Peyer's patch (tissue), 4 donors: Measurements from ENCODE around the gene TPPP3. TPM values are rescaled to one million over a fixed set of nuclear protein-coding genes. Genes with fewer than 3 reads are reported as not detected.
A peak's percentile ranks its signal among the peaks of the same experiment; 100 is the strongest.

Experiments
- DNase-seq, 3 donors: peaks; one replicate each; pipeline ENCODE4 v3.0.0-alpha.2; 2017 to 2019
- H3K27ac ChIP-seq, 4 donors: fragments of 200-600 bp; sonication (generic); one replicate each; pipeline ENCODE4 v1.5.1; 2016 to 2019
- H3K27me3 ChIP-seq, 2 donors: fragments of 200-600 bp; sonication (generic); one replicate each; pipeline ENCODE4 v1.5.1; 2019
- H3K36me3 ChIP-seq, 3 donors: fragments of 200-600 bp; sonication (generic); one replicate each; pipeline ENCODE4 v1.5.1; 2016 to 2019
- H3K4me1 ChIP-seq, 4 donors: fragments of 200-600 bp; sonication (generic); one replicate each; pipeline ENCODE4 v1.5.1; 2016 to 2019
- H3K4me3 ChIP-seq, 4 donors: fragments of 200-600 bp; sonication (generic); 1 replicate in 3 of 4; 2 replicates in 1 of 4; pipeline ENCODE4 v1.5.1; 2016 to 2019; ENCODE audit warnings: mild to moderate bottlenecking in 1 of 4
- H3K9me3 ChIP-seq, 4 donors: fragments of 200-600 bp; sonication (generic); one replicate each; pipeline ENCODE4 v1.5.1; 2016 to 2019; ENCODE audit warnings: mild to moderate bottlenecking in 1 of 4
- POLR2A ChIP-seq, 2 donors: fragments of 450-650 bp; IDR thresholded peaks; one replicate each; pipeline ENCODE4 v1.5.1; 2017; ENCODE audit warnings: antibody characterized with exemption in 2 of 2, mild to moderate bottlenecking in 2 of 2, moderate library complexity in 2 of 2
- total RNA-seq, 4 donors: library from RNA; depleted of rRNA; stranded (reverse); fragments of >200 nt; gene quantifications; one replicate each; pipeline ENCODE4 v1.1.0, GENCODE V29; 2016
- TF ChIP-seq, protein P1 (sequence below), 6 experiments: fragments of 450-650 bp in 4 of 6; fragments of 200-600 bp in 2 of 6; sonication (generic) in 1 of 6; IDR thresholded peaks; one replicate each; pipeline ENCODE4 v1.5.1; 2017 to 2019; ENCODE audit warnings: antibody characterized with exemption in 6 of 6, mild to moderate bottlenecking in 3 of 6, moderate library complexity in 1 of 6

The TPPP3 gene
- total RNA-seq, 4 donors from 2014 or later = 6.6 to 33.3 (median 16.6) TPM

DNA sequence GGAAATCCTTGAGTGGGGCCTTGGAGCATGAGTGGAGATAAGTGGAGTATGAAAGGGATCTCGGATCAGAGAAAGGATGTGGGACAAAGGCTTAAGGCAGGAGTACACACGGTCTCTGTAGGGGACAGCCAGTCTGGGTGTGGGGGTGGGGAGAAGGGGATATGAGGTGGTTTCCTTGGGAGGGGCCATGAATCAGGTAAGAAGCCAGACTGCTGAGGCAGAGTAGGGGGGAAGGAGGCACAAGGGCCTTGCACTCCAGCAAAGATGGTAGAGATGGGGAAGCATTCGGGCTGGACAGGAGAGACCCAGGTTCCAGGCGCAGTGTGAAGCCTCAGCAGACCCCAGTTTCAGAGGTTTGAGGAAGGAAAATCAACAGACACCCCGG lies 39.2 kb upstream of the TPPP3 start:
- peak overlapping the region in 3 of 4 donors; percentile 43 to 92 (median 62) for H3K4me3 ChIP-seq

GRCh38 chr16:67431775-67432505 lies 38.6 kb upstream of the TPPP3 start:
- Histone ChIP-seq H3K27ac (peak overlapping the region in 3 of 4 donors; percentile 80 to 99 (median 93)), H3K27me3 (no peaks in the 10 kb centered on the region), H3K4me1 (peaks cover 0 to 28% (median 15%) of the 10 kb centered on the region in 4 donors), H3K36me3 (peaks cover 0 to 17% (median 0%) of the 10 kb centered on the region in 3 donors), H3K4me3 (peak overlapping the region; percentile 43 to 92 (median 58)), H3K9me3 (no peaks in the 10 kb centered on the region)
- peak in 1 of 3 donors; percentile 59 for DNase-seq
- no peak for TF ChIP-seq POLR2A (IDR thresholded peaks at IDR 0.05)
- TF ChIP-seq, protein P1, sequence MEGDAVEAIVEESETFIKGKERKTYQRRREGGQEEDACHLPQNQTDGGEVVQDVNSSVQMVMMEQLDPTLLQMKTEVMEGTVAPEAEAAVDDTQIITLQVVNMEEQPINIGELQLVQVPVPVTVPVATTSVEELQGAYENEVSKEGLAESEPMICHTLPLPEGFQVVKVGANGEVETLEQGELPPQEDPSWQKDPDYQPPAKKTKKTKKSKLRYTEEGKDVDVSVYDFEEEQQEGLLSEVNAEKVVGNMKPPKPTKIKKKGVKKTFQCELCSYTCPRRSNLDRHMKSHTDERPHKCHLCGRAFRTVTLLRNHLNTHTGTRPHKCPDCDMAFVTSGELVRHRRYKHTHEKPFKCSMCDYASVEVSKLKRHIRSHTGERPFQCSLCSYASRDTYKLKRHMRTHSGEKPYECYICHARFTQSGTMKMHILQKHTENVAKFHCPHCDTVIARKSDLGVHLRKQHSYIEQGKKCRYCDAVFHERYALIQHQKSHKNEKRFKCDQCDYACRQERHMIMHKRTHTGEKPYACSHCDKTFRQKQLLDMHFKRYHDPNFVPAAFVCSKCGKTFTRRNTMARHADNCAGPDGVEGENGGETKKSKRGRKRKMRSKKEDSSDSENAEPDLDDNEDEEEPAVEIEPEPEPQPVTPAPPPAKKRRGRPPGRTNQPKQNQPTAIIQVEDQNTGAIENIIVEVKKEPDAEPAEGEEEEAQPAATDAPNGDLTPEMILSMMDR (IDR thresholded peaks at IDR 0.05) = no peak

More for the DNA sequence above, 39.2 kb upstream of the TPPP3 start:
- peak in 1 of 3 donors; percentile 54 for DNase-seq
- Histone ChIP-seq H3K4me1 (peaks cover 0 to 28% (median 15%) of the 10 kb centered on the region in 4 donors), H3K27ac (peak overlapping the region in 3 of 4 donors; percentile 80 to 99 (median 93)), H3K9me3 (no peaks in the 10 kb centered on the region), H3K36me3 (peaks cover 0 to 23% (median 0%) of the 10 kb centered on the region in 3 donors), H3K27me3 (no peaks in the 10 kb centered on the region)
- TF ChIP-seq POLR2A (IDR thresholded peaks at IDR 0.05) = peak; percentile 6 to 25
- TF ChIP-seq, protein P1 (IDR thresholded peaks at IDR 0.05) = no peak

- Histone ChIP-seq H3K36me3 (peaks cover 0 to 10% (median 0%) of the 10 kb centered on the region in 3 donors), H3K27me3 (no peaks in the 10 kb centered on the region), H3K4me3 (peak within 1 kb of the TSS; percentile 43 to 92 (median 58)), H3K9me3 (no peaks in the 10 kb centered on the region), H3K27ac (peak within 1 kb of the TSS; percentile 49 to 99 (median 86)), H3K4me1 (peaks cover 0 to 28% (median 15%) of the 10 kb centered on the region in 4 donors)
- peak in 1 of 2 donors; percentile 88 for TF ChIP-seq POLR2A (IDR thresholded peaks at IDR 0.05)
- TF ChIP-seq, protein P1 (IDR thresholded peaks at IDR 0.05) = no peak
- DNase-seq = peak; percentile 22 to 94 (median 88)
Measured at GRCh38 chr16:67430977-67431774, 37.9 kb upstream of the TPPP3 start, which contains the start of gene HSD11B2. Gene HSD11B2 (plus strand): TSS chr16:67431121. CDS start chr16:67431249, 128 bp downstream.

GRCh38 chr16:67430504-67430976 lies 37.2 kb upstream of the TPPP3 start:
- H3K27me3 ChIP-seq = no peaks in the 10 kb centered on the region
- peaks cover 0 to 3% (median 0%) of the 10 kb centered on the region in 3 donors for H3K36me3 ChIP-seq

More at GRCh38 chr16:67430504-67430976, 37.2 kb upstream of the TPPP3 start:
- DNase-seq = no peak
- peak overlapping the region; percentile 43 to 92 (median 58) for H3K4me3 ChIP-seq
- H3K9me3 ChIP-seq = no peaks in the 10 kb centered on the region
- H3K4me1 ChIP-seq = peaks cover 0 to 23% (median 15%) of the 10 kb centered on the region in 4 donors
- TF ChIP-seq POLR2A (IDR thresholded peaks at IDR 0.05) = peak; percentile 85 to 92
- TF ChIP-seq, protein P1 (IDR thresholded peaks at IDR 0.05) = peak in 3 of 6 experiments; percentile 23 to 38 (median 26)
- peak overlapping the region; percentile 49 to 99 (median 86) for H3K27ac ChIP-seq
